ENCODE data around the gene DEF6. TPM values are rescaled to one million over a fixed set of nuclear protein-coding genes. Genes with fewer than 3 reads are reported as not detected.
A peak's percentile ranks its signal among the peaks of the same experiment; 100 is the strongest.
"Not testable (repeated sequence)": the region's sequence is repeated elsewhere in the genome, so short reads cannot be mapped to it uniquely, and the experiment has no call there.

DEF6 gene
- total RNA-seq, 1 experiment from 2014 or later: 5.6 TPM

GRCh38 chr6:35332074-35332887 is 34.7 kb downstream of the DEF6 start:
- not testable (repeated sequence) for H4K20me1 ChIP-seq (ENCODE audit: control insufficient read depth, insufficient read depth, insufficient read length); H3K14ac ChIP-seq (ENCODE audit: insufficient read depth, low read length); H3K4me1 Mint-ChIP-seq; H3K18ac ChIP-seq (ENCODE audit: insufficient read length, low read depth, low read length); H3K9me3 Mint-ChIP-seq; H4K8ac ChIP-seq (replicated peaks; ENCODE audit: insufficient read length, low read depth, low read length); H4K91ac ChIP-seq (ENCODE audit: insufficient read length, low read depth, low read length); H3K79me2 ChIP-seq (ENCODE audit: insufficient read depth, low read length); H2BK5ac ChIP-seq (ENCODE audit: insufficient read length, low read length); H3K27ac ChIP-seq (ENCODE audit: insufficient read length, low read depth, low read length); H3K23me2 ChIP-seq (ENCODE audit: insufficient read length, low read depth, low read length, poor library complexity, severe bottlenecking); H3T11ph ChIP-seq (ENCODE audit: low read length); H2BK15ac ChIP-seq (ENCODE audit: low read depth, low read length); H2BK20ac ChIP-seq (ENCODE audit: low read depth, low read length, poor library complexity, severe bottlenecking); H3K9me3 ChIP-seq (ENCODE audit: control insufficient read depth, low read depth, low read length); H3K9ac ChIP-seq (ENCODE audit: extremely low read depth, insufficient read length, low read length); H3K4me2 ChIP-seq (ENCODE audit: insufficient read depth, insufficient read length, low read length); H2BK120ac ChIP-seq (ENCODE audit: low read depth, low read length, poor library complexity, severe bottlenecking); H3K79me1 ChIP-seq (ENCODE audit: insufficient read depth, low read depth, low read length, poor library complexity, severe bottlenecking); H4K5ac ChIP-seq (ENCODE audit: insufficient read length, low read depth, low read length); H3K27ac Mint-ChIP-seq; H2AFZ ChIP-seq (ENCODE audit: low read length); H2BK12ac ChIP-seq (ENCODE audit: insufficient read length, low read depth, low read length); H3K56ac ChIP-seq (ENCODE audit: insufficient read length, low read depth, low read length); H3K23ac ChIP-seq (ENCODE audit: insufficient read length, low read depth, low read length); H2AK5ac ChIP-seq (ENCODE audit: insufficient read length, low read length); H3K36me3 Mint-ChIP-seq (ENCODE audit: insufficient read depth in 1 of 3, low read depth in 3 of 3); H3K4me1 ChIP-seq (ENCODE audit: insufficient read depth, low read length); H3K27me3 ChIP-seq (ENCODE audit: insufficient read depth, low read length); H3K4ac ChIP-seq (ENCODE audit: low read depth, low read length); H3K4me3 Mint-ChIP-seq
- TF ChIP-seq, protein P1, sequence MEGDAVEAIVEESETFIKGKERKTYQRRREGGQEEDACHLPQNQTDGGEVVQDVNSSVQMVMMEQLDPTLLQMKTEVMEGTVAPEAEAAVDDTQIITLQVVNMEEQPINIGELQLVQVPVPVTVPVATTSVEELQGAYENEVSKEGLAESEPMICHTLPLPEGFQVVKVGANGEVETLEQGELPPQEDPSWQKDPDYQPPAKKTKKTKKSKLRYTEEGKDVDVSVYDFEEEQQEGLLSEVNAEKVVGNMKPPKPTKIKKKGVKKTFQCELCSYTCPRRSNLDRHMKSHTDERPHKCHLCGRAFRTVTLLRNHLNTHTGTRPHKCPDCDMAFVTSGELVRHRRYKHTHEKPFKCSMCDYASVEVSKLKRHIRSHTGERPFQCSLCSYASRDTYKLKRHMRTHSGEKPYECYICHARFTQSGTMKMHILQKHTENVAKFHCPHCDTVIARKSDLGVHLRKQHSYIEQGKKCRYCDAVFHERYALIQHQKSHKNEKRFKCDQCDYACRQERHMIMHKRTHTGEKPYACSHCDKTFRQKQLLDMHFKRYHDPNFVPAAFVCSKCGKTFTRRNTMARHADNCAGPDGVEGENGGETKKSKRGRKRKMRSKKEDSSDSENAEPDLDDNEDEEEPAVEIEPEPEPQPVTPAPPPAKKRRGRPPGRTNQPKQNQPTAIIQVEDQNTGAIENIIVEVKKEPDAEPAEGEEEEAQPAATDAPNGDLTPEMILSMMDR (conservative IDR thresholded peaks at IDR 0.05): peak; percentile 43; the same call in 2 of the 3 replicates
- H3K27me3 Mint-ChIP-seq (ENCODE audit: low read depth): peaks cover 46% of the 10 kb centered on the region
- DNase-seq: peak; percentile 85
- no CpG with 5 or more reads among the region's 9 CpGs for WGBS (ENCODE audit: extremely low coverage, insufficient read length, low lambda C conversion rate)
